ENCODE data around the gene FAM219B.

FAM219B gene, protein sequence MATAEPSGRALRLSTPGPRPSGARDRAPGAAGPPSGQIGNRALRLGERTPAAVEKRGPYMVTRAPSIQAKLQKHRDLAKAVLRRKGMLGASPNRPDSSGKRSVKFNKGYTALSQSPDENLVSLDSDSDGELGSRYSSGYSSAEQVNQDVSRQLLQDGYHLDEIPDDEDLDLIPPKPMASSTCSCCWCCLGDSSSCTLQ

GRCh38 chr15:74906450-74907162 lies at the start of gene FAM219B:
Gene FAM219B, minus strand, starts transcription at chr15:74906851. Its CDS starts 51 bp downstream, at chr15:74906800.
- peak; percentile 96 for DNase-seq (ENCODE audit: low spot score)
- TF ChIP-seq, protein P1, sequence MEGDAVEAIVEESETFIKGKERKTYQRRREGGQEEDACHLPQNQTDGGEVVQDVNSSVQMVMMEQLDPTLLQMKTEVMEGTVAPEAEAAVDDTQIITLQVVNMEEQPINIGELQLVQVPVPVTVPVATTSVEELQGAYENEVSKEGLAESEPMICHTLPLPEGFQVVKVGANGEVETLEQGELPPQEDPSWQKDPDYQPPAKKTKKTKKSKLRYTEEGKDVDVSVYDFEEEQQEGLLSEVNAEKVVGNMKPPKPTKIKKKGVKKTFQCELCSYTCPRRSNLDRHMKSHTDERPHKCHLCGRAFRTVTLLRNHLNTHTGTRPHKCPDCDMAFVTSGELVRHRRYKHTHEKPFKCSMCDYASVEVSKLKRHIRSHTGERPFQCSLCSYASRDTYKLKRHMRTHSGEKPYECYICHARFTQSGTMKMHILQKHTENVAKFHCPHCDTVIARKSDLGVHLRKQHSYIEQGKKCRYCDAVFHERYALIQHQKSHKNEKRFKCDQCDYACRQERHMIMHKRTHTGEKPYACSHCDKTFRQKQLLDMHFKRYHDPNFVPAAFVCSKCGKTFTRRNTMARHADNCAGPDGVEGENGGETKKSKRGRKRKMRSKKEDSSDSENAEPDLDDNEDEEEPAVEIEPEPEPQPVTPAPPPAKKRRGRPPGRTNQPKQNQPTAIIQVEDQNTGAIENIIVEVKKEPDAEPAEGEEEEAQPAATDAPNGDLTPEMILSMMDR (IDR thresholded peaks at IDR 0.05; ENCODE audit: extremely low read depth, missing control alignments): no peak

DNA sequence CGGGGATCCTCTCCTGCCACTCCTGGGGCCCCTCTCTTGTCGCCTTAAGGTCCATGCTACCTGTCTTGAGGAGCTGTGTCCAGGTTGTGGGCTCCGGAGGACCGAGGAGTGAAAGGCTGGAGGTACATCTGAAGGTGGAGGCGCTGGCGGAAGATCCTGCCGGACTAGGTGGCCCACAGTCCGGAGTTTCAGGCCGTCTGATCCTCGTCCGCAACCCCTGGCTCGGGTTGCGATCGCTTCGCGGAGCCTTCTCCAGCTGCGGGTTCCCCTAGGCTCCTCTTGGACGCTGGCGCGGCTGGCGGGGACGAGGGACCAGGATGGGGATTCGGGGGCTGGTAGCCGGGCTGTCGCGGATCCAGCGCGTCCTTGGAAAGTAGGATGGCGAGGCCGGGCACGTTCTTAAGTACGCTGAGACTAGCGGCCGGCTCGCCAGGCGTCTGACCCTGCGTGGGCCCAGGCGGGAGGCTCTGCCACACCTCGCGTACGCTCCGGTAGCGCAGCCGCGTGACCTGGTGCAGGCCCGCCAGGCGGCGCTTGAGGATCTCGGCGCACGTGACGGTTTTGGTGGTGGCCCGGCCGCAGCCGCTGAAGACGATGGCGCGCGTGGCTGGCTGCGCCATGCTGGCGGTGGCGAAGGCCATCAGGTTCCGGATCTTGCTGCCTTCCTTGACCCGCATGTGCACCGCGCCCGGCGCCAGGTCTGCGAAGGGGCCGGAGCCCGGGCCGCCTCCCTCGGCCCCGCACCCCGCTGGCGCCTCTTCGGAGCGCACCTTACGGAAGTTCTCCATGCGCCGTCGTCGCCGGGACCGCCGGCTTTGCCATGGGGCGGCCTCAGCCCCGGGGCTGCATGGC lies 49.4 kb upstream of the FAM219B start:
- TF ChIP-seq, protein P1 (IDR thresholded peaks at IDR 0.05; ENCODE audit: extremely low read depth, missing control alignments): peak; percentile 41
- peak; percentile 73 for DNase-seq (ENCODE audit: low spot score)

- TF ChIP-seq, protein P1 (IDR thresholded peaks at IDR 0.05; ENCODE audit: extremely low read depth, missing control alignments): no peak
- DNase-seq (ENCODE audit: low spot score): no peak
Observed at GRCh38 chr15:74955017-74955416, 48.4 kb upstream of the FAM219B start.

- TF ChIP-seq, protein P1 (IDR thresholded peaks at IDR 0.05; ENCODE audit: extremely low read depth, missing control alignments): no peak
- no peak for DNase-seq (ENCODE audit: low spot score)
Observed at GRCh38 chr15:74954515-74954914, 47.9 kb upstream of the FAM219B start.

DNA sequence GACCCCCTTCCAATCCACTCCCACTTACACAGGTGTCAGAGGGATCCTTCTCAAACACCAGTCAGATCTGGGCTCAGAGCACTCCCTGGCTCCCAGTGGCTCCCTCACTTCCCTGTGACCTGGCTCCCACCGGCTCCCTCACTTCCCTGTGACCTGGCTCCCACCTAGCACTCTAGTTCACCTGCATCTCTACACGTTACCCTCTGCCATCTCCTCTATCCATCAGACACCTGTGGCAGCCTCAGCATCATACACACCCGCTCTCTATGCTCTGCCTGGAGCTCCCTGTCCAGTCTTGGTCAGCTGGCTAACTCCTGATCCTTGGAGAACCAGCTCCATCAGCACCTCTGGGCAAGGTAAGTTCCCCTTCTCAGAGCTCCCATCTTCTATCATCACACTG lies 44.4 kb upstream of the FAM219B start:
- TF ChIP-seq, protein P1 (IDR thresholded peaks at IDR 0.05; ENCODE audit: extremely low read depth, missing control alignments): no peak
- DNase-seq (ENCODE audit: low spot score): no peak

DNA sequence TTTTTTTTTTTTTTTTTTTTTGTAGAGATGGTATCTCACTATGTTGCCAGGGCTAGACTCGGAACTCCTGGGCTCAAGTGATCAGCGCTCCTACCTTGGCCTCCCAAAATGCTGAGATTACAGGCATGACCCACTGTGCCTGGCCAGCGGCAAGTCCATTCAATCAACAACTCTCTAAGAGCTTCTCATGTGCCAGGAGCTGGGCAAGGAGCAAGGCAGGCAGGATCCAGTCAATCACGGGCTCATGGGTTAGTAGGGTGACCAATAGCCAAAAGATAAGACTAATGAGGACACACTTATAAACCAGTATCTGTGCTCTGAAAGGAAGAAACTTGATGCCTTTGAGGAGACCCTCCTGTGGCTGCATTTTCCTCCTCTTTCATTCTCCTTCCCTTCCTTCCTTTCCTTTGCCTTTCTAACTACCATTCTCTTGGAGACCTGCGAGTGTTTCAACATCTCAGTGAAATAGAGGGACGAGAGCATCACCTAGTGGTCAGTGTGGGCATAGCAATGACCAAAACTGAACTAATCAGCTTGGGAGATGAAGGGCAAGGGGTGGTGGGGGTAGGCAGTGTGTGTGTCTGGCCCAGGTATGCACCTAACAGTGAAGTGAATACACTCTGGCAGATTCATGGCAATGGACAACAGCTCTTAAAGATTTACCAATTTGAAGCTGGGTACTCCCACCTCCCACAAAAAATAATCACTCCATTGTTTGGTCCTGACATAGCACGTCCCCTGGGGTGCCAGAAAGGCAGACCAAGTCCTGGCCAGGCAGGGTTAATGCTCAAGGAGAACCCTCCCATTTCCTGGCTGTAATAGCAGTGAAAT lies 43.6 kb upstream of the FAM219B start:
- TF ChIP-seq, protein P1 (IDR thresholded peaks at IDR 0.05; ENCODE audit: extremely low read depth, missing control alignments): peak; percentile 99
- peak; percentile 77 for DNase-seq (ENCODE audit: low spot score)
